ENCODE measurements around the gene ADAMTSL4.
A peak's percentile ranks its signal among the peaks of the same experiment; 100 is the strongest.
"Not testable (repeated sequence)": the region's sequence is repeated elsewhere in the genome, so short reads cannot be mapped to it uniquely, and the experiment has no call there.

ADAMTSL4 gene

DNA sequence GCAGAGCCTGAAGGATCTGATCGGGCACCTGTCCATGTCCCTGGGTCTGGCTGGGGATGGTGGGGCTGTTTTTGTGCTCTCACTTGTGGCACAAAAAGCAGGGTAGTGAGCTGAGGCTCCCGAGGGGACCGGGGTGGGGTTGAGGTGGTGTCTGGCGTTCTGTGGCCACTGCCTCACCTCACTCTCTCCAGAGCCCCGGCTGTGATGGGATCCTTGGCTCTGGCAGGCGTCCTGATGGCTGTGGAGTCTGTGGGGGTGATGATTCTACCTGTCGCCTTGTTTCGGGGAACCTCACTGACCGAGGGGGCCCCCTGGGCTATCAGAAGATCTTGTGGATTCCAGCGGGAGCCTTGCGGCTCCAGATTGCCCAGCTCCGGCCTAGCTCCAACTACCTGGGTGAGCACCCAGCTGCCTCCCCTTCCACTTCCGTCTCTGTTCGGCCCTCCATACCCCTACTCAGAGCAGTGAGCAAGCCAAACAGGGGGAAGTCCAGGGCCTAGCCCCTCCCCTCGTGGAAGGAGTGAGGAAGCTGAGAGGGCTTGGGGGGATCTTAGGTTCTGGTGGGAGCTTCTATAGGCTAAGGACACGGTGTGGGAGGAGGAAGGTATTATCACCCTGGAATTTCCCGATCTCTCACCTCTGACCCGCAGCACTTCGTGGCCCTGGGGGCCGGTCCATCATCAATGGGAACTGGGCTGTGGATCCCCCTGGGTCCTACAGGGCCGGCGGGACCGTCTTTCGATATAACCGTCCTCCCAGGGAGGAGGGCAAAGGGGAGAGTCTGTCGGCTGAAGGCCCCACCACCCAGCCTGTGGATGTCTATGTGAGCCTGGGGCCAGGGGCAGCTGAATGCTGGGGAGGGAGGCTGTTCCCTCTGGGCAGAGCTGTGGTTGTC is 7.0 kb downstream of the ADAMTSL4 start:
- DNase-seq: no peak

DNA sequence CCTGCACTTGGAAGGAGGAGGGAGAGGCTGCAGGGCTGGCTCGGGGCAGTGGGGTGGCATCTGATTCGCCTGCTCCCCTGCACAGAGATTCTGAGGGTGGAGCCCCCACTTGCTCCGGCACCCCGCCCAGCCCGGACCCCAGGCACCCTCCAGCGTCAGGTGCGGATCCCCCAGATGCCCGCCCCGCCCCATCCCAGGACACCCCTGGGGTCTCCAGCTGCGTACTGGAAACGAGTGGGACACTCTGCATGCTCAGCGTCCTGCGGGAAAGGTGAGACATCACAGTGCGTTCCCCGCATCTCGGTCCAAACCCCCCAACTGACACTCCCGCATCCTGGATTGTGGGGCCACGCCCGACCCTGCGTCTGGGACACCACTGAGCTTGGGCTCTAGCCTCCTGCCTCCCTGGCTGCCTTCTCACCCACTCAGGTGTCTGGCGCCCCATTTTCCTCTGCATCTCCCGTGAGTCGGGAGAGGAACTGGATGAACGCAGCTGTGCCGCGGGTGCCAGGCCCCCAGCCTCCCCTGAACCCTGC is 7.9 kb downstream of the ADAMTSL4 start:
- no peak for DNase-seq

DNA sequence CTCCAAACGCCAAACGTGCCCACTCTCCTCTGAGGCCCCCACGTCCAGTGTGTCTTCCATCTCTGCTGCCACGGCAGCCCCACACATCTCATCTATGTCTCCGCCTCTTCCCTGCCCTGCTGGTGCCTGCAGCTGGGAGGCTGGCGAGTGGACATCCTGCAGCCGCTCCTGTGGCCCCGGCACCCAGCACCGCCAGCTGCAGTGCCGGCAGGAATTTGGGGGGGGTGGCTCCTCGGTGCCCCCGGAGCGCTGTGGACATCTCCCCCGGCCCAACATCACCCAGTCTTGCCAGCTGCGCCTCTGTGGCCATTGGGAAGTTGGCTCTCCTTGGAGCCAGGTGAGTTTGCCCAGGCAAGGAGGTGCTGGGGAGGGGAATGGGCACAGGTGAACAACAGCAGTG is 8.6 kb downstream of the ADAMTSL4 start:
- DNase-seq: no peak

DNA sequence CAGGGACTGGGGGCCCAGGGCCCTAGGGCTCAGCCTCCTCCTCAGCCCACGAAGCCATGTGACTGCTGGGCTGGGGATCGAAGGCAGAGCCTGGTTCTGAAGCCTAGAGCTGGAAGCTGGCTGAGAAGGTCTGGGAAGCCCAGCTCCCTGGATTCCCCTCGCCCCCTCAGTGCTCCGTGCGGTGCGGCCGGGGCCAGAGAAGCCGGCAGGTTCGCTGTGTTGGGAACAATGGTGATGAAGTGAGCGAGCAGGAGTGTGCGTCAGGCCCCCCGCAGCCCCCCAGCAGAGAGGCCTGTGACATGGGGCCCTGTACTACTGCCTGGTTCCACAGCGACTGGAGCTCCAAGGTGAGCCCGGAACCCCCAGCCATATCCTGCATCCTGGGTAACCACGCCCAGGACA is 9.1 kb downstream of the ADAMTSL4 start:
- no peak for DNase-seq

DNA sequence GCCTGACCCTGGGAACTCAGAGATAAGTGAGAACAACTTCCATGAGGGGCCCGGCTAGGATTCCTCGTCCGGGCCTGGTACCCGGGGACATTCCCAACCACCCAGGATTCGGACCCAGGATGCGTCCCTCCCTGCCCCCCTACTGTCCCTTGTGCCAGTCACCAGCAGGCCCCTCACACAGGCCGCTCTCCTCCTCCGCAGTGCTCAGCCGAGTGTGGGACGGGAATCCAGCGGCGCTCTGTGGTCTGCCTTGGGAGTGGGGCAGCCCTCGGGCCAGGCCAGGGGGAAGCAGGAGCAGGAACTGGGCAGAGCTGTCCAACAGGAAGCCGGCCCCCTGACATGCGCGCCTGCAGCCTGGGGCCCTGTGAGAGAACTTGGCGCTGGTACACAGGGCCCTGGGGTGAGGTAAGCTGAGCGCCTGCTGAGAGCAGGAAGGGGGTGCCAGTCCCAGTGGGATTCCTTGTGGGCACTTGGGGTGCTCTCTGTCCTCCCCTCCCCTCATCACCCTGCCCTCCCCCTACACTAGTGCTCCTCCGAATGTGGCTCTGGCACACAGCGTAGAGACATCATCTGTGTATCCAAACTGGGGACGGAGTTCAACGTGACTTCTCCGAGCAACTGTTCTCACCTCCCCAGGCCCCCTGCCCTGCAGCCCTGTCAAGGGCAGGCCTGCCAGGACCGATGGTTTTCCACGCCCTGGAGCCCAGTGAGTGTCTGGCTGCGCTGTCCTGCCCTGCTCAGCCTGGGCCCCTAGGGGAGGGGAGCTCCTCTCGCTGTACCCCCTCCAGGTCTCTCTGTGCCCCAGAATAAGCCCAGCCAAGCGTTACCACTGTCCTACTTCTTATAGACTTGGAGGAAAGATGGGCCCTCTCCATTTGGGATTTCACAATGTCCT is 9.8 kb downstream of the ADAMTSL4 start:
- DNase-seq: no peak

DNA sequence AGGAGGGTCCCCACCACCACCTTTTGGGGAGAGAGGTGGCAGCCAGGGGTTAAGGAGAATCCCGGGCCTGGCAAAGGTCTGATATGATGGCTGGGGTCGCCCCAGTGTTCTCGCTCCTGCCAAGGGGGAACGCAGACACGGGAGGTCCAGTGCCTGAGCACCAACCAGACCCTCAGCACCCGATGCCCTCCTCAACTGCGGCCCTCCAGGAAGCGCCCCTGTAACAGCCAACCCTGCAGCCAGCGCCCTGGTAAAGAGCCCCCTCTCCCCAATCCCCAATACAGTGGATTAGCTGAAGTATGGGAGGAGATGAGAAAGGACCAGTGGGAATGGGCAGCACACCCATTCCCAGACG is 10.4 kb downstream of the ADAMTSL4 start:
- no peak for DNase-seq

DNA sequence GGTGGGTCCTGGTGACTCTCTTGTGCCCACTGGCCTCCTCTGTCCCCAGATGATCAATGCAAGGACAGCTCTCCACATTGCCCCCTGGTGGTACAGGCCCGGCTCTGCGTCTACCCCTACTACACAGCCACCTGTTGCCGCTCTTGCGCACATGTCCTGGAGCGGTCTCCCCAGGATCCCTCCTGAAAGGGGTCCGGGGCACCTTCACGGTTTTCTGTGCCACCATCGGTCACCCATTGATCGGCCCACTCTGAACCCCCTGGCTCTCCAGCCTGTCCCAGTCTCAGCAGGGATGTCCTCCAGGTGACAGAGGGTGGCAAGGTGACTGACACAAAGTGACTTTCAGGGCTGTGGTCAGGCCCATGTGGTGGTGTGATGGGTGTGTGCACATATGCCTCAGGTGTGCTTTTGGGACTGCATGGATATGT is 10.8 kb downstream of the ADAMTSL4 start:
- peak; percentile 92 for DNase-seq

DNA sequence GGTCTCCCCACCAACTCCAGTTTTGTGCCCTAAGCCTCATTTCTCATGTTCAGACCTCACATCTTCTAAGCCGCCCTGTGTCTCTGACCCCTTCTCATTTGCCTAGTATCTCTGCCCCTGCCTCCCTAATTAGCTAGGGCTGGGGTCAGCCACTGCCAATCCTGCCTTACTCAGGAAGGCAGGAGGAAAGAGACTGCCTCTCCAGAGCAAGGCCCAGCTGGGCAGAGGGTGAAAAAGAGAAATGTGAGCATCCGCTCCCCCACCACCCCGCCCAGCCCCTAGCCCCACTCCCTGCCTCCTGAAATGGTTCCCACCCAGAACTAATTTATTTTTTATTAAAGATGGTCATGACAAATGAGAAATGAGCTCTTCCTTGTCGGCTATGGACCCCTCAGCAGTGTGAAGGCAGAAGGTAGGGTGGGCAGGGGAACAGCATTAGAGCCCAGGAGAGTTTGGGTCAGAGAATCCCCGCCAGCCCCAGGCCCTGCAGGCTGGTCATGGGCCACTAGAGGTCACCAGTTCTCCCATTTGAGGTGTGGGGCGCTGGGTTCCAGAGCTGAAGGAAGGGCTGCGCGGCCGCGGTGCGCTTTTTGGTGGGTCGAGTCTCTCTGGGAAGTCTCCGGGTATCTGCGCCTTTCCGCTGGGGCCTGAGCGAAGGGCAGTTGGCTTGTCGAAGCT is 11.5 kb downstream of the ADAMTSL4 start:
- DNase-seq: peak; percentile 97

DNA sequence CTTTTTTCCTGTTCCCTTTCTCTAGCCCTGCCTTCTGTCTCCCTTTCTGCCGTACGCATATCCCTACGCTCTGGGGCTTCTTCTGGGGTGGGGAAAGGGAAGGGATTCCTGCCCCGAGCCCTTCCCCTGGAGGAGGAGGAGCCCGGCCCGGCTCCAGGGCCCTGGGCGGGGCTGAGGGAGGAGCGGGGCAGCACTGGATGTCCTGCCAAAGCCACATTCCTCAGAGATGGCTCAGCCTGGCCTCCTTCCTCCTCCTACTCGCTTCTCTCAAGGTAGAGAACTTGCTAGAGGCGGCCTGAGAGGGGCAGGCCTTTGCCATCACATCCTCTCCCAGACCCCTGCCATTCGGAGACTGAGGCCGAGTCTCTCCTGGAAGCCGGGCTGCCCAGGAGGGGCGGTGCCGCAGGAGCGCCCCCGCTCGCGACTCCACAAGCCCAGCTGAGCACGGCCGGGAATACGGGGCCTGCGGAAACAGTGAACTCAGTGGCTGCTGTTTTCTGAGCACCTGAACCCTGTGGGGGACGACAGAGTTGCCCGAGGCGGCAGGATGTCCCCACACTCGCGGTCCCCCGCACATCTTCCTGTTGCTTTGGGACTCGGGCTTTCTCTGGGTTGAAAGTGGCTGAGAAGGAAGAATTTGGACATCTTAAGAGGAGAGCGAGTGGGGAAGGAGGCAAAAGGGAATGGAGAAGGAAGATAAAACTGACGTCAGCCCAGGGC is 12.2 kb downstream of the ADAMTSL4 start:
- DNase-seq: peak; percentile 97

DNA sequence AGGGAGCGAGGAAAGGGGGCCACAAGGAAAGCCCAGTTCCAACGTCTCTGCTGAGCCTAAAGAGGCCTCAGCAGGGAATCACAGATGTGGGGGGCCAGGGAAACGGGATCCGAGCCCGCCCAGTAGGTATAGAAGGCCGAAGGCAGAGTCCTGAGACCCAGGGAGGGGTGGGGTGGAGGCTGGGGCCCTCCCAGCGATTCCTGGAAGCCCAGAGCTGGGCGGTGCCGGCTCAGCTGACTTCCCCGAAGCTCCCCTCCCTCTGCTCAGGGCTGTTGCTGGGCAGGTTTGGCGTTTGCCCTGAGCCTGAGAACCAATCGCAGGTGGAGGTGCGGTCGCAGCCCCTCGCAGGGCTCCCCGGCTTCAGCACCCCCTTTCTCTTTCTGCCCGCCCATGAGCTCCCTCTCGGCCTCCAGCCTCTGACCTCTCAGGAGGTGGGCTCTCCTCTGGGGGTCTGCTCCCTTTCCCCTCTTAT is 12.8 kb downstream of the ADAMTSL4 start:
- peak; percentile 91 for DNase-seq

DNA sequence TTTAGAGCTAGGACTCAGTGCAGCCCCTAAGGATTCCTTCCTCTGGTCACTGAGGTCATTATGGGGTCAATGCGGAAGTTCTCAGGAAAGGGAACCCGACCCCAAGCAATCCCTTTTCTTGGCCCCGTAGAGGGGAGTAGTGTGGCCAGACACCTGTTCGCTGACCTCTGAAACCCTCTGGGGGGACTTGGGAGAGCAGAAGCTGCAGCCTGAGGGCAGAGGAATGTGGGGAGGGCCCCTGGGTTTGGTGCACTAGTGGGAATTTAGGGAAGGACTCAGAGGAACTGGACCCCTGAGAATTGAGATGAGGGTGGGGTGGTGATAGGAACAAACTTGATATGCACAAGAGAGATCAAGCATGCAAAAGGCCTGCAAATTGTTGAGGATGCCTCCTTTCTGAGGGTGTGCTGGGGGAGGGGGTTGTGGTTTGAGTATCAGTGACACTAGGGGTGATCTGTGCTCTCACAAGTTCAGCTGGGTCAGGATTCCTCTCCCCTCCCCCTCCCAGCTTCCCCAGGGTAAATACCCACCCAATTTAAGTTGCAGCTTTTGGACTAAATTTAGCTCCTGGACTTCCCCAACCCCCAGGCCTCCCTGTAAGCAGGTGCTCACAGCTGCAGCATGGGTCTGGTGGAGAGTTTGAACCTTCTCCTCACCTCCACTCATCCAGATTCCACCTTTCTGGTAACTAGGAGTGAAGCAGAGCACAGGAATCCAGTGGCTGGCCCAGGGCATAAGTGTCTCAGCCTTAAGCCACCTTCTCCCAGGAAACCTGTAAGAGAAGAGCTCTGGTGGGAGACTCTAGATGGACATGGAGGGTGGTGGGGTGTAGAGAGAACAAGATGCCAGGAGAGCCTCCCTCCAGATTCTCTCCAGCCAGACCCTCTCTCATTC is 13.5 kb downstream of the ADAMTSL4 start:
- no peak for DNase-seq

DNA sequence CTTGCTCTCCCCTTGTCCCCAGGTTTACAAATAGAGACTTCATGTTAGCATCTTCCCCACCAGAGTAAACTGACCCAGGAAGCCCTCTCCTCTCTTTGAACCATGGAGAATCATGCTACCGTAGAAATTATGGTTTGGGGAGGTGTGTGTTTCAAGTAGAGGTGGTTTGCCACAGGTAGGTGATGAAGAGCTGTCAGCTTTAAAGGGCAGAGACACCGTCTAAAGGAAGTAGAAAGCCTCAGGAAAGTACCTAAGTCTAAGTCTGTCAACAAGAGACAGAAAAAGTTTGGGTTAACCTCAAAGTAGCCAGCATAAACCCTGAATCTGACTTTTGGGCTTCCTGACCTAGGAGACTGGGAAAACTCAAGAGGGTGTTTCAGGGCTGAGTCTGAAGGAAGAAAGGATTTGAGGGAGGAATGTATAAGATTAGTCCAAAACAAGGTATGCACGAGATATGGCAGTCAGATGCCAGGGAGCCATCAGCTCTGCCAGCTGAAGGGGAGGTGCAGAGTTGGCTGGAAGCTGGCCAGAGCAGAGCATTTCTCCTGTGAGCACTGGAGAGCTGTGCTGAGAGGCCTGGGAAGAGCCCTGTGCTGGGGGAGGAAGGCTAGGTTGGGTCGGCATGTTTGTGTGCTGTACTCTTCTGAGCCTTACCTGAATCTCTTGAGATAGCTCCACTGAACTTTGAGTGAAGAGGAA is 14.3 kb downstream of the ADAMTSL4 start:
- no peak for DNase-seq

DNA sequence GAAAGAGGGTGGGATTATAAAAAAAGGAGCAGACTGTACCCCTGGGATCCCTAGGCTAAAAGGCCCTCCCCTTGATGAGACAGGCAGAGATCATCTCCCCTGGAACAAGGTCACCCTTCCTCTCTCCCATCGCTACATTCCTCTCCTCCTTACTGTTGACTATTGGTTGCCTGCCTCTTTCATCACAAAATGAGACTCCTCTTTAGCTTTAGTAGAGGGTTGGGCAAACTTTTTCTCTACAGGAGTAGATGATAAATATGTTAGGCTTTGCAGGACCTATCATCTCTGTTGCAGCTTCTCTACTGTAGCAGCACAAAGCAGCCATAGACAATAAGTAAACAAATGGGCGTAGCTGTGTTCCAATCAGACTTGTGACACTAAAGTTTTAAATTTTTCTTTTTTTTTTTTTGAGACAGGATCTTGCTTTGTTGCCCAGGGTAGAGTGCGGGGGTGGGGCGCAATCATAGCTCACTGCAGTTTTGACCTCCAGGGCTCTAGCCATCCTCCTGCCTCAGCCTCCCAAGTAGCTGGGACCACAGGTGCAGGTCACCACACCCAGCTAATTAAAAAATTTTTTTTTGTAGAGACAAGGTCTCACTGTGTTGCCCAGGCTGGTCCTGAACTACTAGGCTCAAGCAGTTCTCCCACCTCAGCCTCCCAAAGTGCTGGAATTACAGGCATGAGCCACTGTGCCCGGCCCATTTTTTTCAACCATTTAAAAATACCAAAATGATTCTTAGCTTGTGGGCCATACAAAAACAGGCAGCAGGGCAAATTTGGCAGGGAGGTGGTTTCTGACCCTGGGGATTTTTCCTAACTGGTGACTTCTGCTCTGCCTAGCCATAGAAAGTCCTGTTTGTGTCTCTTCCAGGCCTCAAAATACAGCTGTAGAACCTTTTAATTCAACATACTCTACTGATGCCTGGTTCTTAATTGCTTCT is 15.1 kb downstream of the ADAMTSL4 start:
- no peak for DNase-seq

DNA sequence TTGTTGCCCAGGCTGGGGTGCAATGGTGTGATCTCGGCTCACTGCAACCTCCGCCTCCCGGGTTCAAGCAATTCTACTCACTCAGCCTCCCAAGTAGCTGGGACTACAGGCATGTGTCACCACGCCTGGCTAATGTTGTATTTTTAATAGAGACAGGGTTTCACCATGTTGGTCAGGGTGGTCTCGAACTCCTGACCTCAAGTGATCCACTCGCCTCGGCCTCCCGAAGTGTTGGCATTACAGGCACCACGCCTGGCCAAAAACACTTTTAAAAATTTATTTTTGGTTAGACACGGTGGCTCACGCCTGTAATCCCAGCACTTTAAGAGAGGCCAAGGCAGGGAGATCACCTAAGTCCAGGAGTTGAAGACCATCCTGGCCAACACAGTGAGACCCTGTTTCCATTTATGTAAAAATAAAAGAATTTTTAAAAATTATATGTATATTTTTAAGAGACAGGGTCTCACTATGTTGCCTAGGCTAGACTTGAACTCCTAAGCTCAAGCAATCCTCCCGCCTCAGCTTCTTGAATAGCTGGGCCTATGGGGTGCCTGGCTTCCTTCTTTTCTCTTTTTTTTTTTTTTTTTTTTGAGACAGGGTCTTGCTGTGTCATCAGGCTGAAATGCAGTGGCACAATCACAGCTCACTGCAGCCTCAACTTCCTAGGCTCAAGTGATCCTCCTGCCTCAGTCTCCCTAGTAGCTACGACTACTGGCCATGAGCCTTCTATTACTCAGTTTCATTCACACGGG is 16.2 kb downstream of the ADAMTSL4 start:
- not testable (repeated sequence) for DNase-seq

DNA sequence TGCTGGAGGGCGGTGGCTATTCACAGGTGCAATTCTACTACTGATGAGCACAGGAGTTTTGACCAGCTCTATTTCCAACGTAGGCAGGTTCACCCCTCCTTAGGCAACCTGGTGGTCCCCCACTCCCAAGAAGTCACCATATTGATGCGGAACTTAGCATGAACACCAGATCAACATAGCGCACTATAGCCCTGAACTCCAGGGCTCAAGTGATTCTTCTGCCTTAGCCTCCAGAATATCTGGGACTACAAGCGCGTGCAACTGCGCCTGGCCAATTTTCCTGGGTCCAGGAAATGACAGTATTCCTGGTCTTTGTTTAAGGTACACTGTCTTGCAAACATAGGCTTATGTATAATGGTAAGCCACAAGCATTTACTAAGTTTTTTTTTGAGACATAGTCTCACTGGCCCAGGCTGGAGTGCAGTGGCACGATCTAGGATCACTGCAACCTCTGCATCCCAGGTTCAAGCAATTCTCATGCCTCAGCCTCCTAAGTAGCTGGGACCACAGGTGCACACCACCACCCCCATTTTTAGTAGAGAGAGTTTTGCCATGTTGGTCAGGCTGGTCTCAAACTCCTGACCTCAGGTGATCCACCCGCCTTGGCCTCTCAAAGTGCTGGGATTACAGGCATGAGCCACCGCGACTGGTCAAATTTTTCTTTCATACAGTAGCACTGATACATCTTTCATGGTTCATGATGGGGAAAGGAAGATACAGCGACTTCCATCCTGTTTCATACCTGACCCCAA is 17.6 kb downstream of the ADAMTSL4 start:
- DNase-seq: no peak

DNA sequence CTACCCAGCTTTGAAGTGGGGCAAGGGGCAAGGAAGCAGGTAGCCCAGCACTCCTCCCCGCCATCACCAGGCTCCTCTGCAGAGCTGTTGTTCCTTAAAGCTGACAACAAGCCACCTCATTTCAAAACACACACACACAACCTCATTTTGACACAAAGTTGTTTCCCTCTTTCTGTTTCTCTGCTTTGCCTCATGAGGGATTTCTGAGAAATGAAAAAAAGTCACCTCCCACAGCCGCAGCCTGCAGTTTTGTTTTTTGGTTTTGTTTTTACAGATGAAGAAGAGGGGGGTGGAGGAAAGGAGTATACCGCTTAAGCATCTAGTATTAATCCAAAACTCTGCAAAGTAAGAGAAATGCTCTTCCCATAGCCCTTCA is 18.1 kb downstream of the ADAMTSL4 start:
- DNase-seq: no peak

DNA sequence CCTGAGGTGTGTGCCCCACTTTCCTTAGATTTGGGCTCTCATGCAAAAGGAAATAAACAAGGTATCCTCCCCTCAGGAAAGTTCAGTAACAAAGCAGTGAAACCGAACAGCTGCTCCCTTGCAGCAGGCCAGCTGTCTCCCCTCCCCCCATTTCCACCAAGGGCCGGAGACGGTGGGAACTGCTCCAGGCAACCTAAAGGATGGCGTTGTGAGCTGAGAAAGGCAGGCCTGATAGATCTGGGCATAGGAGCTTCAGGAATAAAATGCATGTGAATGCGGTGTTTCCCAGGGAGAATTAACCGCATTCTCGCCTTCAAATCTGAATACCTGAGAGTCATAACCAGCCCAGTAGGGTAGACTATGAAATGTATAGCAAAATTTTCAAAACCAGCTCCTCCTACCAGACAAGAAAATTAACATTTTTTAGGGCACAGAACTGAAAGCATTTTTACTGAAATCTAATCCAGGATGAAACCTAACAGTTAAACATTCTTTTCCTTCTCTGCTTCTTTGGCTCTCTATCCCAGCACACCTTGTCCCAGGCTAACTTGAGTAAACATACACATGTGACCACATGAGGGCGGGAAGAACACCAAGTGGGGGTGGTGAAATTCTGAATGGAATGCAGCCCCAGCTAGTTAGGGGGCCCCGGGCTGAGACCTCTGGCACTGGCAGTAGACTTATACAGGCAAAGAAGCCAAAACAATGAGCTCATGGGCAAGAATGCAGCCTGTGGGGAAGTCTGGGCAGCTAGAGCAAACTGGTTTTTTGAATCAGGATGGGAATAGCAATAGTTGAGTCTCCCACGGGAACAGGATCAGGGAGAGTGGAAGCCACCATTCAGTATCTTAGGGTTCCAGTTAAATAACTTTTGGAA is 18.7 kb downstream of the ADAMTSL4 start:
- peak; percentile 94 for DNase-seq
